NCI-H1694 (cell line): Measurements from ENCODE around the gene CLEC4G.

ENCODE experiments used
- DNase-seq: peaks from one replicate; lab custom pipeline; 2025; lab: John Stamatoyannopoulos, UW

Gene CLEC4G

GRCh38 chr19:7729211-7729610 is 2.7 kb downstream of the CLEC4G start:
- no peak for DNase-seq

GRCh38 chr19:7725791-7726190 is 6.1 kb downstream of the CLEC4G start:
- DNase-seq = no peak

GRCh38 chr19:7722231-7722651 is 9.7 kb downstream of the CLEC4G start:
- DNase-seq = no peak

GRCh38 chr19:7720351-7720750 is 11.6 kb downstream of the CLEC4G start:
- DNase-seq = no peak

- DNase-seq = no peak
Measured at GRCh38 chr19:7718668-7719067, 13.2 kb downstream of the CLEC4G start.

GRCh38 chr19:7716762-7717161 is 15.1 kb downstream of the CLEC4G start:
- DNase-seq = no peak

GRCh38 chr19:7715671-7716070 is 16.2 kb downstream of the CLEC4G start:
- no peak for DNase-seq

GRCh38 chr19:7710616-7711015 is 21.3 kb downstream of the CLEC4G start:
- DNase-seq = no peak

GRCh38 chr19:7709932-7710460 is 21.9 kb downstream of the CLEC4G start:
- no peak for DNase-seq

GRCh38 chr19:7706955-7707456 is 24.9 kb downstream of the CLEC4G start:
- no peak for DNase-seq

- DNase-seq = no peak
Measured at GRCh38 chr19:7706188-7706954, 25.5 kb downstream of the CLEC4G start.

- no peak for DNase-seq
Measured at GRCh38 chr19:7705387-7706187, 26.3 kb downstream of the CLEC4G start.

- DNase-seq = no peak
Measured at GRCh38 chr19:7704280-7705060, 27.4 kb downstream of the CLEC4G start.

GRCh38 chr19:7703332-7703731 is 28.6 kb downstream of the CLEC4G start:
- no peak for DNase-seq

GRCh38 chr19:7701654-7702457 is 30.1 kb downstream of the CLEC4G start, which contains the start of gene FCER2:
Gene FCER2 (minus strand): TSS chr19:7702131. CDS start chr19:7699760, 2,371 bp downstream.
- DNase-seq = no peak

GRCh38 chr19:7701049-7701653 is 30.8 kb downstream of the CLEC4G start:
- DNase-seq = no peak

- DNase-seq = no peak
Measured at GRCh38 chr19:7699417-7700401, 32.2 kb downstream of the CLEC4G start.

- DNase-seq = no peak
Measured at GRCh38 chr19:7699003-7699402, 32.9 kb downstream of the CLEC4G start.

GRCh38 chr19:7698583-7698982 is 33.3 kb downstream of the CLEC4G start:
- DNase-seq = no peak
